Fibroblast of villous mesenchyme (primary cell): Measurements from ENCODE around the gene PNCK. TPM values are rescaled to one million over a fixed set of nuclear protein-coding genes. Genes with fewer than 3 reads are reported as not detected.

Experiments
- DNase-seq: peaks from one replicate; pipeline ENCODE4 v3.0.0-alpha.2; 2010; ENCODE audit warnings: low read depth
- H3K4me3 ChIP-seq: 2 replicates; pipeline ENCODE4 v1.5.1; 2011; ENCODE audit warnings: low read depth, mild to moderate bottlenecking, low read length
- CTCF ChIP-seq: IDR thresholded peaks from 2 replicates; pipeline ENCODE4 v1.5.1; 2012; ENCODE audit warnings: low read depth, mild to moderate bottlenecking, low read length; ENCODE audit not compliant: insufficient read depth
- total RNA-seq: library from RNA; depleted of rRNA; stranded (reverse); fragments of >200 nt; gene quantifications from 2 replicates; pipeline ENCODE4 v1.2.3, GENCODE V29; 2012

PNCK gene
- total RNA-seq, 1 donor, result under 0.01 TPM

- H3K4me3 ChIP-seq, result no peak overlapping the region
- TF ChIP-seq CTCF, result no peak
- no peak for DNase-seq
Measured at GRCh38 chrX:153637121-153638040, 36.2 kb downstream of the PNCK start.

GRCh38 chrX:153636716-153637115 lies 36.9 kb downstream of the PNCK start:
- TF ChIP-seq CTCF, result no peak
- no peak overlapping the region for H3K4me3 ChIP-seq
- DNase-seq, result no peak

- DNase-seq, result no peak
- TF ChIP-seq CTCF, result peak; percentile 37
- H3K4me3 ChIP-seq, result no peak overlapping the region
Measured at GRCh38 chrX:153635788-153636668, 37.6 kb downstream of the PNCK start.

DNA sequence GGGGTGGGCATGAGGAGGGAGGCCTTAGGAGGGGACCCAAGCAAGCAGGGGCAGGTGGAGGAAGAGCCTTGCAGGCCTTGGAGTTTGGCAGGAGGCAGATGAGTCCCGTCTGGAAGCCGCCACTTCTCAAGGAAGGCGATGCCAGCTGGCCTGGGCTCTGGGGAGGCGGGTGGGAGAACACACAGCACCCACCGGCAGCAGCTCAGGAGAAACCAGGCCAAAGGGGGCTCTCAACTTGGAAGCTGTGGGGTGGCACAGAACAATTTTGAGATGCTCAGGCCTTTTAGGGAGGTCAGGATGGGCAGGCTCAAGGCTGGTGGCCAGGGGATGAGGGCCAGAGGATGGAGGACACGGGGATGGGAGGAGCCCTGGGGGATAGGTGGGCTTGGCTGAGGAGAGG lies 38.2 kb downstream of the PNCK start:
- no peak overlapping the region for H3K4me3 ChIP-seq
- no peak for DNase-seq
- TF ChIP-seq CTCF, result no peak

DNA sequence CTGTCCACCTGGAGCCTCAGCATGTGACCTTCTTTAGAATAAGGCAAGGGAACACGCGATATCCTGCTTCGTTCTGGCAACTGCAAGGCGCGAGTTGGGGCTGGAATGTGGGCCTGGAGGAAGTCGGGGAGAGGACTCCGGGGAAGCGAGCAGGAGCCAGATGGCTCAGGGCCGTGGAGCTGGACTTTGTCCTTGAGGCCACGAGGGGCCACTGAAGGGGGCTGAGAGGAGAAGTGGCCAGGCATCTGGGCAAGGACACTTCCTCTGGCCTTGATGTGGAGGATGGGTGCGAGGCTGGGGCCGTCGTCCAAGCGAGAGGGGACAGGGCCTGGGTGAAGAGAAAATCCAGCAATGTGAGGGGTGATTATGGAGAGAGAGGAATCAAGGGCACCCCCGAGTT lies 38.8 kb downstream of the PNCK start:
- DNase-seq, result no peak
- no peak overlapping the region for H3K4me3 ChIP-seq
- no peak for TF ChIP-seq CTCF

- TF ChIP-seq CTCF, result no peak
- DNase-seq, result no peak
Measured at GRCh38 chrX:153634236-153634635, 39.4 kb downstream of the PNCK start.

More at GRCh38 chrX:153634236-153634635, 39.4 kb downstream of the PNCK start:
- H3K4me3 ChIP-seq, result no peak overlapping the region
